Mesothelial cell of epicardium (in vitro differentiated cells): ENCODE data around the gene CLK4. TPM values are rescaled to one million over a fixed set of nuclear protein-coding genes. Genes with fewer than 3 reads are reported as not detected.

ENCODE experiments used
- DNase-seq, 2 experiments: peaks; one replicate each; pipeline ENCODE4 v3.0.0; 2021; ENCODE audit warnings: low spot score in 2 of 2; ENCODE audit not compliant: unreplicated experiment in 2 of 2
- H3K27ac Mint-ChIP-seq: 2 replicates; pipeline ENCODE4 v1.8.0; 2021; ENCODE audit warnings: mixed read lengths
- H3K27me3 Mint-ChIP-seq: 2 replicates; pipeline ENCODE4 v1.8.0; 2021; ENCODE audit warnings: low read depth, mixed read lengths
- H3K36me3 Mint-ChIP-seq: 2 replicates; pipeline ENCODE4 v1.8.0; 2021; ENCODE audit warnings: mixed read lengths
- H3K4me1 Mint-ChIP-seq: 2 replicates; pipeline ENCODE4 v1.8.0; 2021; ENCODE audit warnings: mixed read lengths
- H3K4me3 Mint-ChIP-seq: 2 replicates; pipeline ENCODE4 v1.8.0; 2021; ENCODE audit warnings: mild to moderate bottlenecking, moderate library complexity, mixed read lengths
- H3K9me3 Mint-ChIP-seq: 2 replicates; pipeline ENCODE4 v1.8.0; 2021; ENCODE audit warnings: mixed read lengths
- CTCF ChIP-seq: fragments of 200-600 bp; sonication (generic); IDR thresholded peaks from one replicate; pipeline ENCODE4 v1.5.0; 2021; ENCODE audit warnings: antibody characterized with exemption; ENCODE audit not compliant: unreplicated experiment
- total RNA-seq: library from RNA; stranded (reverse); gene quantifications from 3 replicates; pipeline ENCODE4 v1.2.1, GENCODE V29; 2021

The CLK4 gene
- total RNA-seq, 1 donor from 2014 or later: 42.1 TPM

- Mint-ChIP-seq H3K36me3 (peaks cover 2% of the 10 kb centered on the region), H3K4me1 (peaks cover 26% of the 10 kb centered on the region), H3K9me3 (peaks cover 12% of the 10 kb centered on the region), H3K4me3 (no peak overlapping the region), H3K27me3 (no peaks in the 10 kb centered on the region), H3K27ac (no peak overlapping the region)
- no peak for TF ChIP-seq CTCF
- DNase-seq: no peak
These were observed 10.7 kb upstream of the CLK4 start for GRCh38 chr5:178637356-178638074.

DNA sequence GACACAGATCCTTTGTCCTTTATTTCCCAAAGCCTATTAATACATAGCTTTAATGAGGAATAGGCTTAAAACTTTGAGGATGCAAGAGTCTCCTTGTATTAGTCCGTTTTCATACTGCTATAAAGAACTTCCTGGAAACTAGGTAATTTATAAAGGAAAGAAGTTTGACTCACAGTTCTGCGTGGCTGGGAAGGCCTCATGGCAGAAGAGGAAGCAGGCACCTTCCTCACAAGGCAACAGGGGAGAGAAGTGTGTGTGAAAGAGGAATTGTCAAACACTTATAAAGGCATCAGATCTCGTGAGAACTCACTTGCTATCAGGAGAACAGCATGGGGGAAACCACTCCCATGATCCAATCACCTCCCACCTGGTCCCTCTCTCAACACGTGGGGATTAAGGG is 5.4 kb upstream of the CLK4 start:
- Mint-ChIP-seq H3K9me3 (peaks cover 3% of the 10 kb centered on the region), H3K4me3 (no peak overlapping the region), H3K27me3 (no peaks in the 10 kb centered on the region), H3K4me1 (peaks cover 41% of the 10 kb centered on the region), H3K36me3 (no peaks in the 10 kb centered on the region), H3K27ac (no peak overlapping the region)
- DNase-seq: no peak
- TF ChIP-seq CTCF: no peak

GRCh38 chr5:178630951-178631350 is 4.1 kb upstream of the CLK4 start:
- DNase-seq: no peak
- Mint-ChIP-seq H3K4me1 (peaks cover 39% of the 10 kb centered on the region), H3K27me3 (no peaks in the 10 kb centered on the region), H3K9me3 (peaks cover 3% of the 10 kb centered on the region), H3K36me3 (no peaks in the 10 kb centered on the region), H3K27ac (peak overlapping the region; percentile 10), H3K4me3 (no peak overlapping the region)
- no peak for TF ChIP-seq CTCF

- Mint-ChIP-seq H3K27me3 (no peaks in the 10 kb centered on the region), H3K36me3 (no peaks in the 10 kb centered on the region), H3K4me3 (no peak overlapping the region), H3K9me3 (peaks cover 3% of the 10 kb centered on the region), H3K27ac (peak overlapping the region; percentile 10), H3K4me1 (peaks cover 39% of the 10 kb centered on the region)
- no peak for DNase-seq
- no peak for TF ChIP-seq CTCF
These were observed 3.7 kb upstream of the CLK4 start for GRCh38 chr5:178630475-178630930.

GRCh38 chr5:178627259-178627598 is 379 bp upstream of the CLK4 start:
- DNase-seq: no peak
- Mint-ChIP-seq H3K9me3 (no peaks in the 10 kb centered on the region), H3K4me3 (peak overlapping the region; percentile 100), H3K36me3 (peaks cover 4% of the 10 kb centered on the region), H3K27ac (peak overlapping the region; percentile 82), H3K4me1 (peaks cover 40% of the 10 kb centered on the region), H3K27me3 (no peaks in the 10 kb centered on the region)
- no peak for TF ChIP-seq CTCF
